GM12878 (cell line): ENCODE results near the gene RALBP1. TPM values are rescaled to one million over a fixed set of nuclear protein-coding genes. Genes with fewer than 3 reads are reported as not detected.

Source experiments
- ATAC-seq: fragments of 200-7000 bp; cut with Tn5 transposase; 3 replicates; pipeline ENCODE4 v1.9.1; 2020; ENCODE audit warnings: mild to moderate bottlenecking, moderate library complexity
- BruUV-seq: library from RNA; stranded (reverse); fragments of 400-500 nt; replicated peaks from 2 replicates; lab custom pipeline; 2021; lab: Mats Ljungman, UMichigan
- CTCF ChIA-PET: fragments of 300-600 bp; sonication (Branson Sonifier 250); formaldehyde crosslinking; extraction: SDS; loops from one replicate; lab custom pipeline; 2021; ENCODE audit warnings: inconsistent platforms; lab: Yijun Ruan, JAX
- POLR2A ChIA-PET: fragments of 350-600 bp; formaldehyde crosslinking; extraction: SDS; loops from one replicate; lab custom pipeline; 2021; ENCODE audit warnings: inconsistent platforms; lab: Charles Lee
- RAD21 ChIA-PET: fragments of 300-600 bp; sonication (Branson Sonifier 250); formaldehyde crosslinking; loops from one replicate; lab custom pipeline; 2023; ENCODE audit warnings: antibody characterized with exemption; ENCODE audit not compliant: unreplicated experiment; lab: Charles Lee
- SMC1A ChIA-PET: fragments of 300-600 bp; sonication (Branson Sonifier 250); formaldehyde crosslinking; loops from one replicate; lab custom pipeline; 2023; ENCODE audit not compliant: unreplicated experiment, uncharacterized antibody; lab: Charles Lee
- DNase-seq: peaks from one replicate; pipeline ENCODE4 v3.0.0-alpha.2; 2011; ENCODE audit warnings: low read depth, low spot score
- FAIRE-seq: peaks from 3 replicates; lab custom pipeline; 2011; peaks lifted over from hg19 to GRCh38; lab: Jason Lieb, UNC
- H2AFZ ChIP-seq: 2 replicates; pipeline ENCODE4 v1.6.0; 2011; ENCODE audit warnings: low read depth, low read length, control low read depth; ENCODE audit not compliant: control insufficient read depth
- H3K27ac ChIP-seq: 2 replicates; pipeline ENCODE4 v1.5.1; 2011; ENCODE audit warnings: control low read depth; ENCODE audit not compliant: control insufficient read depth, insufficient read depth
- H3K27me3 ChIP-seq, 2 experiments: replicated peaks in 1 of 2; 2 replicates each; pipeline versions ENCODE4 v1.6.0 to v1.6.1; 2011; ENCODE audit warnings: low read length in 1 of 2; ENCODE audit not compliant: control insufficient read depth in 2 of 2, insufficient read depth in 2 of 2
- H3K36me3 ChIP-seq, 2 experiments: 2 replicates each; pipeline ENCODE4 v1.5.1; 2011; ENCODE audit warnings: low read length in 1 of 2; ENCODE audit not compliant: control insufficient read depth in 2 of 2, insufficient read depth in 2 of 2
- H3K4me1 ChIP-seq: 2 replicates; pipeline ENCODE4 v1.6.1; 2011; ENCODE audit warnings: mild to moderate bottlenecking, low read length, moderate library complexity, mixed read lengths; ENCODE audit not compliant: control insufficient read depth, insufficient read depth
- H3K4me2 ChIP-seq: 2 replicates; pipeline ENCODE4 v1.6.0; 2011; ENCODE audit warnings: control low read depth; ENCODE audit not compliant: control insufficient read depth, insufficient read depth
- H3K4me3 ChIP-seq: fragments of 200-600 bp; sonication (generic); 2 replicates; pipeline ENCODE4 v1.5.1; 2016
- H3K79me2 ChIP-seq: 2 replicates; pipeline ENCODE4 v1.6.0; 2011; ENCODE audit warnings: low read length; ENCODE audit not compliant: control insufficient read depth, insufficient read depth
- H3K9ac ChIP-seq: 2 replicates; pipeline ENCODE4 v1.8.0; 2011; ENCODE audit warnings: low read length, control low read depth, mixed read lengths; ENCODE audit not compliant: control insufficient read depth, insufficient read depth
- H3K9me3 ChIP-seq: replicated peaks from 3 replicates; pipeline ENCODE4 v1.5.1; 2011; ENCODE audit warnings: mild to moderate bottlenecking, low read length; ENCODE audit not compliant: control insufficient read depth, insufficient read depth
- H4K20me1 ChIP-seq: 2 replicates; pipeline ENCODE4 v1.6.0; 2011; ENCODE audit not compliant: control insufficient read depth, insufficient read depth
- BCL11A ChIP-seq: IDR thresholded peaks from 2 replicates; pipeline ENCODE4 v1.6.1; 2011; ENCODE audit warnings: low read depth, low read length
- CBFB ChIP-seq: IDR thresholded peaks from 2 replicates; pipeline ENCODE4 v1.6.1; 2016; ENCODE audit warnings: antibody characterized with exemption, low read depth
- CBX3 ChIP-seq: fragments of 200-600 bp; sonication (generic); IDR thresholded peaks from 2 replicates; pipeline ENCODE4 v1.6.1; 2016; ENCODE audit warnings: low read depth, borderline replicate concordance
- CTCF ChIP-seq, 3 experiments: IDR thresholded peaks in 2 of 3; conservative IDR thresholded peaks in 1 of 3; 2 replicates each; pipeline ENCODE4 v1.5.1; 2011; ENCODE audit warnings: low read depth in 3 of 3, low read length in 3 of 3, mild to moderate bottlenecking in 3 of 3, control low read depth in 2 of 3, moderate library complexity in 2 of 3, inconsistent platforms in 1 of 3, mixed read lengths in 1 of 3; ENCODE audit not compliant: control insufficient read depth in 2 of 3, insufficient read depth in 1 of 3; ENCODE audit errors: extremely low read depth in 1 of 3
- ETV6 ChIP-seq, 2 experiments: fragments of 450-650 bp in 1 of 2; IDR thresholded peaks in 1 of 2; conservative IDR thresholded peaks in 1 of 2; 2 replicates each; pipeline ENCODE4 v1.6.1; 2014; ENCODE audit warnings: antibody characterized with exemption in 1 of 2, borderline replicate concordance in 1 of 2, low read depth in 1 of 2, mild to moderate bottlenecking in 1 of 2, moderate library complexity in 1 of 2
- IKZF1 ChIP-seq: fragments of 450-650 bp; conservative IDR thresholded peaks from 2 replicates; pipeline ENCODE4 v1.6.1; 2017; ENCODE audit warnings: antibody characterized with exemption, mild to moderate bottlenecking
- MYB ChIP-seq: fragments of 150-350 bp; IDR thresholded peaks from 2 replicates; pipeline ENCODE4 v1.6.1; 2014; ENCODE audit warnings: mild to moderate bottlenecking, low read depth, low read length, borderline replicate concordance
- RELB ChIP-seq: fragments of 450-650 bp; IDR thresholded peaks from 2 replicates; pipeline ENCODE4 v1.6.1; 2017; ENCODE audit warnings: low read depth, mild to moderate bottlenecking, moderate library complexity
- ZBTB4 ChIP-seq: fragments of 450-650 bp; formaldehyde crosslinking; IDR thresholded peaks from 2 replicates; pipeline ENCODE4 v1.4.0; 2022; ENCODE audit warnings: mild to moderate bottlenecking, moderate library complexity
- ZNF592 ChIP-seq: fragments of 450-650 bp; IDR thresholded peaks from 2 replicates; pipeline ENCODE4 v1.6.1; 2017; ENCODE audit warnings: mild to moderate bottlenecking, moderate library complexity
- in situ Hi-C: fragments of 300-500 bp; cut with MboI; formaldehyde crosslinking; loops from 9 replicates; pipeline ENCODE4 v1.14.3; 2018; ENCODE audit warnings: mixed read lengths
- intact Hi-C: fragments of 100-400 bp; cut with micrococcal nuclease; formaldehyde crosslinking; loops from one replicate; pipeline ENCODE4 v1.14.2; 2022; ENCODE audit not compliant: unreplicated experiment
- polyA plus RNA-seq, 11 experiments: library from polyadenylated mRNA; depleted of rRNA in 4 of 11; unstranded in 6 of 11; stranded (reverse) in 5 of 11; fragments of >200 nt; fragmentation: Nextera tagmentation in 4 of 11; fragmentation: Illumina TruSeq in 1 of 11; extraction: Ambion mirVana in 4 of 11; extraction: Trizol in 1 of 11; gene quantifications; 1 replicate in 1 of 11; 2 replicates in 10 of 11; pipeline versions ENCODE4 v1.2.1 to v1.2.3, GENCODE V29; 2011 to 2016; ENCODE audit warnings: inconsistent platforms in 2 of 11, missing spikeins in 2 of 11, low read depth in 1 of 11
- total RNA-seq, 4 experiments: library from RNA; depleted of rRNA in 3 of 4; stranded (reverse); fragments of >200 nt in 3 of 4; fragmentation: Illumina TruSeq in 1 of 4; extraction: Trizol in 1 of 4; gene quantifications; 2 replicates each; pipeline versions ENCODE4 v1.2.1 to v1.2.3, GENCODE V29; 2013 to 2021

RALBP1 gene
- total and polyA plus RNA-seq, 10 of the 15 experiments (the other 5 are each of a cell fraction or from before 2014, with no cell fraction given), result 11.2 to 46.9 (median 41.8) TPM

- TF ChIP-seq ZNF592 (no peak), ETV6 (conservative IDR thresholded peaks at IDR 0.05 in 1 of 2, IDR thresholded peaks at IDR 0.05 in 1 of 2; ENCODE audit: borderline replicate concordance in 1 of 2, low read depth in 1 of 2) (no peak), ZBTB4 (no peak), BCL11A (no peak)
- TF ChIP-seq, all 136 proteins: peak for 0
Observed at GRCh38 chr18:9468998-9469397, 6.3 kb upstream of the RALBP1 start (continued).

- BruUV-seq, result no TSS peak
- Histone ChIP-seq H3K9me3 (peaks cover 3% of the 10 kb centered on the region), H3K27me3 (no peaks in the 10 kb centered on the region; a peak in 1 of 4 replicates), H3K4me2 (no peak overlapping the region), H2AFZ (no peak overlapping the region), H3K79me2 (no peaks in the 10 kb centered on the region; the same call in 1 of the 2 replicates), H3K36me3 (no peaks in the 10 kb centered on the region), H3K9ac (no peak overlapping the region), H3K4me3 (no peak overlapping the region), H3K27ac (no peak overlapping the region), H3K4me1 (peaks cover 6% of the 10 kb centered on the region), H4K20me1 (no peaks in the 10 kb centered on the region)
- ChIA-PET POLR2A (no interaction called here), RAD21 (no interaction called here), SMC1A (interaction anchor here (1.4 kb wide), 1 partner anchor 22 kb away, joined by 4 read pairs; no protein-coding TSS in a partner anchor), CTCF (no interaction called here)
- intact Hi-C loops, result loop anchor here (10.0 kb wide), 1 partner anchor 225 kb away; no protein-coding TSS in a partner anchor
- no peak for ATAC-seq
- no peak for DNase-seq
- FAIRE-seq, result no peak
- in situ Hi-C loops, result no loop called here
- TF ChIP-seq CTCF (IDR thresholded peaks at IDR 0.05 in 2 of 3, conservative IDR thresholded peaks at IDR 0.05 in 1 of 3; ENCODE audit: control insufficient read depth in 2 of 3, extremely low read depth in 1 of 3, insufficient read depth in 1 of 3, low read depth in 3 of 3, low read length in 3 of 3), result no peak
- no peak for TF ChIP-seq RELB
- TF ChIP-seq IKZF1, result no peak
- no peak for TF ChIP-seq CBX3
- TF ChIP-seq MYB, result no peak
- no peak for TF ChIP-seq CBFB
Observed at GRCh38 chr18:9469685-9470084, 5.6 kb upstream of the RALBP1 start.
